Parietal lobe (tissue), 2 donors: ENCODE data around the gene KRTAP6-3. TPM values are rescaled to one million over a fixed set of nuclear protein-coding genes. Genes with fewer than 3 reads are reported as not detected.

Source experiments
- small RNA-seq: library from RNA; depleted of rRNA; stranded (forward); fragments of <200 nt; gene quantifications from one replicate; pipeline ENCODE3, GENCODE V24; 2014; ENCODE audit warnings: low replicate concordance
- total RNA-seq: library from RNA; depleted of rRNA; stranded (reverse); fragments of >200 nt; gene quantifications from one replicate; pipeline ENCODE4 v1.2.3, GENCODE V29; 2014

The KRTAP6-3 gene
- total RNA-seq = not detected

GRCh38 chr21:30592140-30592539, at the start of gene KRTAP6-3:
KRTAP6-3 (plus strand) TSS chr21:30592440; CDS start chr21:30592446, 6 bp downstream.

GRCh38 chr21:30561264-30561895, 30.9 kb upstream of the KRTAP6-3 start, which contains the start of gene KRTAP19-7:
KRTAP19-7 (minus strand) TSS chr21:30561314; CDS start chr21:30561289, 25 bp downstream.

GRCh38 chr21:30590297-30590696, 1.9 kb upstream of the KRTAP6-3 start, which contains the start of gene KRTAP22-2:
KRTAP22-2 (minus strand) TSS chr21:30590397.

GRCh38 chr21:30598802-30599201, 6.6 kb downstream of the KRTAP6-3 start, which contains the start of gene KRTAP6-2:
KRTAP6-2 (minus strand) TSS chr21:30598902; CDS start chr21:30598874, 28 bp downstream.

GRCh38 chr21:30600787-30601186, 8.5 kb downstream of the KRTAP6-3 start, which contains the start of gene KRTAP22-1:
KRTAP22-1 (plus strand) TSS chr21:30601087.

GRCh38 chr21:30613836-30614235, 21.6 kb downstream of the KRTAP6-3 start, which contains the start of gene KRTAP6-1:
KRTAP6-1 (minus strand) TSS chr21:30613930; CDS start chr21:30613904, 26 bp downstream.

GRCh38 chr21:30616125-30616524, 23.9 kb downstream of the KRTAP6-3 start, which contains the start of gene KRTAP20-1:
KRTAP20-1 (plus strand) TSS chr21:30616425; CDS start chr21:30616455, 30 bp downstream.

GRCh38 chr21:30620522-30620921, 28.3 kb downstream of the KRTAP6-3 start, which contains the start of gene KRTAP20-4:
KRTAP20-4 (plus strand) TSS chr21:30620627.

GRCh38 chr21:30634906-30635305, 42.7 kb downstream of the KRTAP6-3 start, which contains the start of gene KRTAP20-2:
KRTAP20-2 (plus strand) TSS chr21:30635206; CDS start chr21:30635264, 58 bp downstream.

GRCh38 chr21:30642564-30642963, 50.3 kb downstream of the KRTAP6-3 start, which contains the start of gene KRTAP20-3:
KRTAP20-3 (plus strand) TSS chr21:30642864.

Small RNA genes within 50 kb of the gene (small RNA-seq; reads per million reads assigned to genes)
- gene KRTAP20-1 = not detected
- not detected for gene KRTAP20-3
- not detected for gene KRTAP20-4
- not detected for gene KRTAP22-1
- gene KRTAP22-2 = not detected

Other genes starting within 250 kb of the KRTAP6-3 start
- not detected for gene KRTAP23-1, start 243.8 kb upstream of the KRTAP6-3 start, total RNA-seq
- not detected for gene KRTAP13-2, start 220.2 kb upstream of the KRTAP6-3 start, total RNA-seq
- gene KRTAP13-1, start 196.4 kb upstream of the KRTAP6-3 start, total RNA-seq = not detected
- not detected for gene KRTAP13-3, start 166.5 kb upstream of the KRTAP6-3 start, total RNA-seq
- not detected for gene KRTAP13-4, start 162.2 kb upstream of the KRTAP6-3 start, total RNA-seq
- not detected for gene KRTAP15-1, start 152.2 kb upstream of the KRTAP6-3 start, total RNA-seq
- not detected for gene KRTAP19-1, start 112.1 kb upstream of the KRTAP6-3 start, total RNA-seq
- gene KRTAP19-2, start 105.0 kb upstream of the KRTAP6-3 start, total RNA-seq = not detected
- not detected for gene KRTAP19-3, start 100.4 kb upstream of the KRTAP6-3 start, total RNA-seq
- not detected for gene KRTAP19-4, start 95.3 kb upstream of the KRTAP6-3 start, total RNA-seq
- not detected for gene KRTAP19-5, start 90.3 kb upstream of the KRTAP6-3 start, total RNA-seq
- gene KRTAP19-6, start 50.6 kb upstream of the KRTAP6-3 start, total RNA-seq = not detected
- not detected for gene KRTAP19-7, start 31.1 kb upstream of the KRTAP6-3 start, total RNA-seq
- gene KRTAP22-2, start 2.0 kb upstream of the KRTAP6-3 start, total RNA-seq = not detected
- not detected for gene KRTAP6-2, start 6.5 kb downstream of the KRTAP6-3 start, total RNA-seq
- not detected for gene KRTAP22-1, start 8.6 kb downstream of the KRTAP6-3 start, total RNA-seq
- gene KRTAP6-1, start 21.5 kb downstream of the KRTAP6-3 start, total RNA-seq = not detected
- gene KRTAP20-1, start 24.0 kb downstream of the KRTAP6-3 start, total RNA-seq = not detected
- not detected for gene KRTAP20-4, start 28.2 kb downstream of the KRTAP6-3 start, total RNA-seq
- gene KRTAP20-2, start 42.8 kb downstream of the KRTAP6-3 start, total RNA-seq = not detected
- not detected for gene KRTAP20-3, start 50.4 kb downstream of the KRTAP6-3 start, total RNA-seq
- gene KRTAP21-3, start 126.3 kb downstream of the KRTAP6-3 start, total RNA-seq = not detected
- gene KRTAP21-2, start 154.8 kb downstream of the KRTAP6-3 start, total RNA-seq = not detected
- gene KRTAP21-1, start 163.0 kb downstream of the KRTAP6-3 start, total RNA-seq = not detected
- not detected for gene KRTAP8-1, start 220.8 kb downstream of the KRTAP6-3 start, total RNA-seq
- not detected for gene KRTAP7-1, start 237.3 kb downstream of the KRTAP6-3 start, total RNA-seq